GM19193 (cell line): ENCODE measurements around the gene KIRREL1.

Source experiments
- POLR2A ChIP-seq: IDR thresholded peaks from 4 replicates; pipeline ENCODE4 v1.6.1; 2011; ENCODE audit not compliant: insufficient read depth, insufficient read length; ENCODE audit errors: extremely low read depth

Gene KIRREL1

GRCh38 chr1:157966031-157966537 lies 27.4 kb upstream of the KIRREL1 start:
- TF ChIP-seq POLR2A = no peak

DNA sequence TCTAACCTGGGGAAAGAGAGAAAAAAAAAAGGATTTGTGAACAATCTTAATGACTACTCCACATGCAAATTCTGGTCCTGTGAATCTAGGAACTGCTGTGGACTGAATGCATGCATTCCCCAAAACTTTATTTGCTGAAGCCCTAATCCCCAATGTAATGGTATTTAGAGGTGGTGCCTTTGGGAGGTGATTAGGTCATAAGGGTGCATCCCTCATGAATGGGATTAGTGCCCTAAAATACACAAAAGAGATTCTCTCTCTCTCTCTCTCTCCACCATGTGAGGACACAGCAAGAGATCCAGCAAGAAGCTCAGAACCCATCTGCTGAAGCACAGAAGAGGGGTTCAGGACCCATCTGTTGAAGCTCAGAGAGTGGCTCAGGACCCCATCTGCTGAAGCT lies 26.2 kb upstream of the KIRREL1 start:
- no peak for TF ChIP-seq POLR2A

DNA sequence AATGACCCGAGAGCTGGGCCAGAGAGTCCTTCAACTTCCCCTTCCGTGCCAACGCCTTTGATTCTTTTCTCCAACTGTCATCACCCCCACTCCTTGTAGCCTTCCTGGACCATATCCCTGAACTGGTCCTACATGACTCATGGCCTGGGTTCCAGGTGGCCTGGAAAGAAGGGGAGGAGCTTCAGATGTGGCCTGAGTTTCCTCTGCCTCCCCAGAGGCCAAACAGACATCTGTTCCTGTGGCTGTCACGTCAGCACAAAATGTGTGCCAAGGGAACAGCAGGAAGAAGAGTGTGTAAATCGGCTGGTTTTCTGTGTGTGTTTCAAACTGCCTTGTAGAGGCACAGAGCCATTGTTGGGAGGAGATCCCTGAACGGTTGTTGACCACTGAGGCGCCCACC lies 24.9 kb upstream of the KIRREL1 start:
- TF ChIP-seq POLR2A = no peak

DNA sequence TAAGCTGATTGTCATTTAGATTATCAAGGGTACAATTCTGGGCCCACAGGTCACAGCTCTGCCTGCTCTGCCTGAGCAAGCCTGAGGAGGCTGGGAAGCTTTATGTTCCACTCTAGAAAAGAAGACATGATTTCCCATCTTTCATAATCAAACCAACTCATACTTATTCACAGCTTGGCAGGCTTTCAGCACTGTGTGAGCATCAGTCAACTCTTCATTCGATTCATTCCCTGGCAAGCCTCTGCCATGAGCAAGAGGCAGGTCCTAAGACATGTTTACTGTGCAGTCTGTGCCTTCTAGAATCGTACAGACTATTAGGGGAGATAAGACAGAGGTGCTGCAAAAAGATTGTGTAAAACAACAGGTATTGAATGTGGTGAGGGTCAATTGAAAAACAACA lies 24.5 kb upstream of the KIRREL1 start:
- no peak for TF ChIP-seq POLR2A

GRCh38 chr1:157969697-157970485 lies 23.6 kb upstream of the KIRREL1 start:
- TF ChIP-seq POLR2A = no peak

DNA sequence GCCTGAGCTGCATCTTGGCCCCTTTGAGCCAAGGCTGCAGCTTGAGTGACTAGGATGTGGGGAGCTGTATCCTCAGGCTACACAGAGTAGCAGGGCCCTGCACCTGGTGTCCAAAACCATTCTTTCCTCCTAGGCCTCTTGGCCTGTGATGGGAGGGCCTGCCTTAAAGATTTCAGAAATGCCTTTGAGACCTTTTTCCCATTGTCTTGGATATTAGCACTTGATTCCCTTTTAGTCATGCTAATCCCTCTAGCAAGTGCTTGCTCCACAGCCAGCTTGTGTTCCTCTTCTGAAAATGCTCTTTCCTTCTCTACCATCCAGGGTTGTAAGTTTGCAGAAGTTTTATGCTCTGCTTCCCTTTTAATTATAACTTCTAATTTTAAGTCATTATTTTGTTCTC lies 21.7 kb upstream of the KIRREL1 start:
- no peak for TF ChIP-seq POLR2A

DNA sequence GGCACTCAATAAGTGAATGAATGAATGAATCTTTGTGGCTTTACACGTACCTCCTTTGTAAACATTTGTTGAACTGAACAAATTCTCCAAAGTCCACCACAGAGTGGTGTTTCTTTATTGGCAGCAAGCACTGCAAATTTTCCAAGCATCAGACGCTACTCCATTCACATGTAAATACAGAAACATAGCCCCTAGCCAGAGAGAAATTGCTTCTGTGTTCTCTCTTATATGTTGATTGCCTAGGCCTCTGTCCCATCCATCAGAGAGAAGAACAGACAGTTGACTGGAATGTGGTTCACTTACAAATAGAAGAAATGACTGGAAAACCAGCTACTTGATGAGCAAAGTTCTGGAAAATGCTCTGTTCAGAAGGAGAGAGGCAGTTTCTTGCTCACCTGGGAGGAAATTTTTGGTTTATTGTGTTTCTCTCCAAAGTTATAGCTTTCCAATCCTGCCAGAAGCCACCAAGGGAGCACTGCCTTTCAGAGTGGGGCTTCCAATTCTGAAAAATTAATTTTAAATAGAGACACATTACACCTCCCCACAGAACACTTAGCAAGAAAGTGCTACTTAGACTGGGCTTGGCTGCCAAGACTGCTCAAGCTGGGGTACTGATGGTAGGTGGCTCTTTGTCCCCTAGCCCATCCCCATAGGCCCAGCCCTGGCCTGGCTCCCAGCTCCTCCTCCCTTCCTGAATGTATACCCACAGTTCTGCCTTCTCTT lies 18.1 kb upstream of the KIRREL1 start:
- TF ChIP-seq POLR2A = no peak

DNA sequence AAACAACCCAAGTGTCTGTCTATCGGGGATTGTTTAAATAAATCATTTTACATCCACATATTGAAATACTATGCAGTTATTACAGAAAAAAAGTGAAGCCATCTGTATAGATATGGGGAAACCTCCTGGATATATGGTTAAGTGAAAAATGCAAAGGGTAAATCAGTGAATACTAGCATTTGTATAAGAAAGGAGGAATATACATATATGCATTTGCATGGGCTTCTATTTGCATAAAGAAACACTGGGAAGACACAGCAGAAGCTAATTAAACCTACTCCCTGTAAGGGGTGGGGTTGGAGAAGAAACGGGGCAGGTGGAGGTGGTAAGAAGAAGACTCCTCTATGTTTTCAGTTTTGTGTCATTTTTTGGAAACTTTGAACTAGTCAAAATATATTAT lies 16.6 kb upstream of the KIRREL1 start:
- no peak for TF ChIP-seq POLR2A

DNA sequence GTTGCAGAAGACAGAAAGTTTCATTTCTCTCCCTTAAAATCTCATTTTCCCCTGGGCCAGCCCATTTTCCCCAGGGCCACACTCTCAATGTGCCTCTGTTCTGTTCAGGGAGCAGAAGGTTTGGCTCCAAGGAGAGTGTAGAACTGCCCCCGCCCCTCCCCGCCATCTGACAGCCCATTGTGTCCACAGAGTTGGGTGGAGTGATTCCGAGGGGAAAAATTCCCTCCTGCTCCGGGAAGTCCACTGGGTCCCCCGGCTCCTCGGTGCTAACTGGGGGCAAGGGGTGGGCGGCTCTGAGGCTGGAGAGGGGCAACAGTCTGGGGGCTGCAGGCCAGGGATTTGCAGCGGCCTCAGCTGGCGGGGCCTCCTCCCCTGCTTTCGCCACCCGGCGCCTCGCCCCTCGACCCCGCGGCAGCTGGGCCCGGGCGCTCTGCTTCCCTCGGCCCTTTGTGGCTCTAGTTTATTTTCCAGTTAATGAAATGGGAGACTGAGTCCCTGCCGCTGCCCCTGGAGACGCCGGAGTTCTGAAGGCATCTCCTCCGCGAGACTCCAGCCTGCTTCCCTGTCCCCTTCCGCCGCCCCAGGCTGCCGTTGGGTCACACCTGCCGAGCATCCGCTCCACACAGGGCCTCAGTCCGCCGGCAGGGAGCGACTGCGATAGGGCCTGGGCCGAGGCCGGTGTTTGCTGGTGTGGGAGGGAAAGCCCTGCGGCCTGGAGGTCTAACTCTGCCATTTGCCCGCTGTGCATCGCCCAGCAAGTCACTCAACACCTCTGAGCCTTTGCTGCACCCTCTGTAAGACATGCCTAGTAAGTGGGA lies 14.7 kb upstream of the KIRREL1 start:
- no peak for TF ChIP-seq POLR2A

DNA sequence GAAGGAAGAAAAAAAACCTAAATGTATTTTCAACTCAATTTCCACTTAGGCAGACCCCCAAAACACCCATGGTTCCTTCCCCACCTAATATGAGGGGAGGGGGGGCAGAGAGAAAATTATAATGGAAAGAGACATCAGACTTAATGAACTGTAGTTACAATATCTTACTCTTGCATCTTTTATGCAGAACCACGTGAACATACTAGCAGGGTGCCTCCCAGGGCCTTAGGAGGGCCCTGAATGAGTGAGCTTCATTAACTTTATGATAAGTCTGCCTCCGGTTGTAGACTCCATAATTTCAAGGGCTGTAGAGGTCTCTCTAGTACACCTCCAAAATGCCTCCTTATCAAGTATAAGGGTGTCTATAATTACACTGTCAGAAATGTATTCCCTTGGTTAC lies 11.3 kb upstream of the KIRREL1 start:
- no peak for TF ChIP-seq POLR2A

DNA sequence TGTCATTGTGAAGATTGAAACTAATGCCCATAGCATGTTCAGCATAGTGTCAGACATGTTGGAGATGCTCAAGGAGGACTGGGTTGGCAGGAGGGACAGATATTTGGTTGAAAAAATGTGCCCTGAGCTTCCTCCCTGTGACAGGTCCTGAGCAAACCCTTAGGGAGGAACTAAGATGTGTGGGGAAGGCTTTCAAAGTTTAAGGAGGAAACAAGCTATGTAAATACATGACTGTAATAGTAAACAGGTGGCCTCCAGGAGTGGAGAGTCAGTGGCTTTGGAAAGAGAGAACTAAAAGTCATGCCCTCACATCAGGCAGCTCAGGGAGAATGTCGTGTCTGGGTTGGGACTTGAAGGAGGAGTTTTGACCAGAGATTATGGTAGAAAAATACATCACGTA lies 9.7 kb upstream of the KIRREL1 start:
- no peak for TF ChIP-seq POLR2A

DNA sequence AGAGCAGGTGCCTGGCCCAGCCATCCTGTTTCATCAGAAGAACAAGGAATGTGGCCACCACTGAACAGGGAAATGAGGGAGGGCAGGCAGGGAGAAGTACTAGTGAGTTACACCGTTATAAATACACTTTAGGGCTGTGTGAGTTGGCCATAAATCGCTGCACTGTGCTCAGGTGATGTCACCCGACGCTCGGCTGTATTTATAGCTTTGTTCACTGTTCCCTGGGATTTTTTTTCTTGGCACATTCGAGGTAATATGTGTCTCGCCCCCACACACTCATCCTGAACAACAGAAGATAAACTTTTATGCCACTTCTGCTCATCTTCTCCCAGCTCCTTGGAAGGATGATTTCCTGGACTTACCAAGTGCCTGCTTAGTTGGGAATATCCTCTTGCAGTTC lies 9.0 kb upstream of the KIRREL1 start:
- no peak for TF ChIP-seq POLR2A

GRCh38 chr1:157985473-157985872 lies 8.0 kb upstream of the KIRREL1 start:
- no peak for TF ChIP-seq POLR2A

- no peak for TF ChIP-seq POLR2A
These were observed 5.4 kb upstream of the KIRREL1 start for GRCh38 chr1:157988002-157988401.
